ENCODE measurements around the gene NME4.
"Not testable (repeated sequence)": the region's sequence is repeated elsewhere in the genome, so short reads cannot be mapped to it uniquely, and the experiment has no call there.

The NME4 gene

DNA sequence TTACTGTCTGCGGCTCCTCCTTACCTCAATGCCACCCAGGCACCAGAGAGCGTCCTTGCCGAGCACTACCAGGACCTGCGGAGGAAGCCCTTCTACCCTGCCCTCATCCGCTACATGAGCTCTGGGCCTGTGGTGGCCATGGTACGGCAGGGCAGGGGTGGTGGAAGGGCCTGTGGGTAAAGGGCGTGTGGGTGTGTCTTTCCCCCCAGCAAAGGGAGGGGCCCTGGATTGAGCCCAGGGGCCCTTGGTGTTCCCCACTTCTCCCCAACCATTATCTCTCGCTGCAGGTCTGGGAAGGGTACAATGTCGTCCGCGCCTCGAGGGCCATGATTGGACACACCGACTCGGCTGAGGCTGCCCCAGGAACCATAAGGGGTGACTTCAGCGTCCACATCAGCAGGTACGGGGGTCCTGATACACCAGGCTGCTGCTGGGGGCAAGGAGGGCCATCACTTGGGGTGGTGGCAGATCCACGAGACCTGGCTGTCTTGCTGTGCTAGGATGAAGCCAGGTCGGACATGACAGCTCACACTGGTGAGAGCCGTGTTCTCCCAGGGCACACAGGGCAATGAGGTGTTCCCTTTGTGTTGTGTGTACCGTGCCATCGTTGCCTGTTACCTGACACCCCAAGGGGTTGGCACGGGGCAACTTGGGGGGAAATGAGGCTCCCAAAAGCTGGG, 2.5 kb downstream of the NME4 start:
- DNase-seq, result peak; percentile 95

DNA sequence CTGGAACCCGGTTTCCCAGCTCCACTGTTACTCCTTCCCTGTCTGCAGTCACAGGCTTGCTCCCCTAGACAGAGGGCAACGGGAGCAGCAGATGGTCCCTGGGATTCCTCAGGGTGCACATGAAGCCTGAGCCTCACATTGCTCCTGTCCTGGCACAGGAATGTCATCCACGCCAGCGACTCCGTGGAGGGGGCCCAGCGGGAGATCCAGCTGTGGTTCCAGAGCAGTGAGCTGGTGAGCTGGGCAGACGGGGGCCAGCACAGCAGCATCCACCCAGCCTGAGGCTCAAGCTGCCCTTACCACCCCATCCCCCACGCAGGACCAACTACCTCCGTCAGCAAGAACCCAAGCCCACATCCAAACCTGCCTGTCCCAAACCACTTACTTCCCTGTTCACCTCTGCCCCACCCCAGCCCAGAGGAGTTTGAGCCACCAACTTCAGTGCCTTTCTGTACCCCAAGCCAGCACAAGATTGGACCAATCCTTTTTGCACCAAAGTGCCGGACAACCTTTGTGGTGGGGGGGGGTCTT, 3.1 kb downstream of the NME4 start:
- peak; percentile 58 for DNase-seq

DNA sequence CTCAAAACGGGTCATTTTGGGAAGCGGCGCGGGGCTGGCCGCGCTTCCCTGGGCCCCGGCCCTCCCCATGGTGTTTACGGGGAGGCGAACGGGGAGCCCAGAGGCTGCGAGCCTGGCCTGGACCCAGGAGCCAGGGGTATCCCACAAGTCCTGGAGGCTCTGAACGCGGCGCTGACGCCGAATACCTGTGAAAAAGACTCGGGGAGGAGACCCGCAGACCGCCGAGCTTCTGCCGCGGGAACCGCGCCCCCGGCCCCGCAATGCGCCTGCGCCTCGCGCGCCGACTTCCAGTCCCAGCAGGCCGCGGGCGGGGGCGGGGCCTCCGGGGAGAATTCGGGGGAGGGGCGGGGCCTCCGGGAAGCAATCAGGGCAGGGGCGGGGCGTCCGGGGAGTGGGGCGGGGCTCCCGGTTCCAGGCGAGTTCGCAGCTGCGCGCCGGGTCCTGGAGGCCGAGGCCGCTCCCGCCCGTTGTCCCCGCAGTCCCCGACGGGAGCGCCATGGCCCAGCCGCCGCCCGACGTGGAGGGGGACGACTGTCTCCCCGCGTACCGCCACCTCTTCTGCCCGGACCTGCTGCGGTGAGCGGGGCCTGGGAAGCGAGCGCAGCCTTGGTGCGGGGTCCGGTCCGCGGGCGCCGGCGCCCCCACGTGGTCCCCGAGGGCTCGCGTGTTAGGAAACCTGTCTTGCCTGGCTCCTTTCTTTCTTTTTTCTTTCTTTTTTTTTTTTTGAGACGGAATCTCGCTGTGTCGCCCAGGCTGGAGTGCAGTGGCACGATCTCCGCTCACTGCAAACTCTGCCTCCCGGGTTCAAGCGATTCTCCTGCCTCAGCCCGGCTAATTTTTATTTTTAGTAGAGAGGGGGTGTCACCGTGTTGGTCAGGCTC, 4.7 kb downstream of the NME4 start, which contains the start of gene DECR2:
Gene DECR2 (plus strand): TSS at position 418 of the 881 bp plus-strand sequence. CDS start 79 bp downstream, at position 497.
- DNase-seq, result peak; percentile 88

DNA sequence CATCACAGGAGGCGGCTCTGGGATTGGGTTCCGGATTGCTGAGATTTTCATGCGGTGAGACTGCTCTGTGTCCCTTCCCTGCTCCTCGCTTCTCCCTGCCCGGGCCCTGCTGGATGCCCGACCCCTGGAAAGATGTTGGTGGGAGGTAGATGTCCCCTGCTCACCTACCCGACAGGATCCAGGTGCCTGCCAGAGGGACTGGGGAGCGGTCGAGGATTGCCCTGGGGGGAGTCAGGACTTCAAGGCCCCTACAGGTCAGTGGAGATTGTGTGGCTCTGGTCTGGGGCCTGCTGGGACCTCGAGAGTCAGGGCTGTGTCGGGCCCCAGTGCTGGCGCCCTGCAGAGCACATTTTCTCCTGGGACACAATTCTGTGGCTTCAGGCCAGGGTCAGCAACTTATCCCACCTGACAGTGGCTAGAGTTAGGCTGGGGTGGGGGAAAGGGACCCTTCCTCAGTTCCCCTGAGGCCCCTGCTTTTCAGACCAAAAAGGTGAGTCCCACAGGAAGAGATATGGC, 8.0 kb downstream of the NME4 start:
- no peak for DNase-seq

DNA sequence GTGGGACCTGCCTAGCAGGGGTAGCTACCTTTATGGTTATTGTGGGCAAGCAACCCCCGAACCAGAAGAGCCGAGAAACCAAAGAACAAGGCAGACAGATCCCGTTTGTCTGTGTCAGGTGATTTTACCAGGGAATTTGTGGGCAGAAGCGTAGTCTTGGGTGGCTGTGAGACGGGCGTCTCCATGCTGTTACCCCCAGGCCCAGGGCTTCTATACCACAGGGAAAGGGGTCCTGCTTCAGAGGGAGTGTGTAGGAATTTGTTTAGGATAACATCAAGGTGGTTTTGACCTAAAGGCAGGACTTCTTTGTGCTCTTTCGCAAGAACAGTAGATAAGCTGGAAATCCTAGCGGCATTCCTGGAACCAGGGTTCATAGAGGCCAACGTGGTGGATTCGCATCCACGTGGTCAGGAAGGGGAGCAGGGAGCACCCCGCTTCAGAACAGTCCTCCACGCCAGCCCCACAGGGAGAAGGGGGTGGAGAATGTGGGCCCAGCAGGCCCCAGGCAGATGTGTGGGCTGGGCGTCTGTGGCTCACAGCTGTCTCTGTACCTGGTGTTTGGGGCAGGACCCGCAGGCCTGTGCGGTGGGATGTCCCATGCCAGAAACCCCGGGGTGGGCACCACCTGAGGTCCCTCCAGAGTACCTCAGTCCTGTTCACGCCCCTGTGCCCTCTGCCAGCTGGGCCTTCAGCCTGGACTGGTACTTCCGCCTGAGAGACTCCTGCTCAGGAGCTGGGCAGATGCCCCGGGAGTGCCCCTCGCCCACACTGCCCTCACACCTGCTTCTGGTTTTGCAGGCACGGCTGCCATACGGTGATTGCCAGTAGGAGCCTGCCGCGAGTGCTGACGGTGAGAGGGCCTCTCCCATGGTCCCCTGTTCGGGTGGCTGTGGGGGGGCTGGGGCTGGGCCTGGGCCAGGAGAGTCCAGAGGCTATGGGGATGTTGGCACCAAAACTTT, 8.8 kb downstream of the NME4 start:
- DNase-seq, result no peak

DNA sequence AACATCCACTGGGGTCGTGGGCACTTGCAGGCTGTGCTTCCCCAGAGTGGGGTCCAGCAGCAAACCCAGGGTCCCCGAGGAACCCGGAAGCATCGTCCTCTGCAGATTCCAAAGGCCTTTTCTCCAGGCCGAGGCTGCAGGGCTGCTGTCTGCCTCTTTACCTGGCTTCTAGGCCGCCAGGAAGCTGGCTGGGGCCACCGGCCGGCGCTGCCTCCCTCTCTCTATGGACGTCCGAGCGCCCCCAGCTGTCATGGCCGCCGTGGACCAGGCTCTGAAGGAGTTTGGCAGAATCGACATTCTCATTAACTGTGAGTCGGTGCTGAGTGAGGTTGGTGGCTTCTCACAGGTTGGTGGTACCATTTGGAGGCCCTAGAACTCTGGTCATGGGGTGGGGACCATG, 10.3 kb downstream of the NME4 start:
- DNase-seq, result no peak

DNA sequence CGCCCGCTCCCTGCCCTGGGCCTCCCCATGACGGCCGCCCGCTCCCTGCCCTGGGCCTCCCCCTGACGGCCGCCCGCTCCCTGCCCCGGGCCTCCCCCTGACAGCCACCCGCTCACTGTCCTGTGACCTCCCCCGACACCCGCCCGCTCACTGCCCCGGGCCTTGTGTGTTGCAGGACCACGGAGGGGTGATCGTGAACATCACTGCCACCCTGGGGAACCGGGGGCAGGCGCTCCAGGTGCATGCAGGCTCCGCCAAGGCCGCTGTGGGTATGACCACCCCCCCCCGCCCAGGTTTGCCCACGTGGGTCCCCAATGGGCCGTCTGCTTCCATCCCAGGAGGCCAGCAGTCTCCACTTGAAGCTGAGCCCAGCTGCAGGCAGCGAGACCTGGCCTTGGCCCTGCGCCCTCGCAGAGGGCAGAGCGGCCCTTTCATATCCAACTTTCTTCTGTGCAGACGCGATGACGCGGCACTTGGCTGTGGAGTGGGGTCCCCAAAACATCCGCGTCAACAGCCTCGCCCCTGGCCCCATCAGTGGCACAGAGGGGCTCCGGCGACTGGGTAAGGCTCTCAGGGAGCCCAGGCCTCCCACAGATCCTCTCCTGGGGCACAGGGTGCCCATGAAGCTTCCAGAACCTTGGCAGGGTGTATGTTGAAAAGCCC, 13.6 kb downstream of the NME4 start:
- DNase-seq, result no peak

DNA sequence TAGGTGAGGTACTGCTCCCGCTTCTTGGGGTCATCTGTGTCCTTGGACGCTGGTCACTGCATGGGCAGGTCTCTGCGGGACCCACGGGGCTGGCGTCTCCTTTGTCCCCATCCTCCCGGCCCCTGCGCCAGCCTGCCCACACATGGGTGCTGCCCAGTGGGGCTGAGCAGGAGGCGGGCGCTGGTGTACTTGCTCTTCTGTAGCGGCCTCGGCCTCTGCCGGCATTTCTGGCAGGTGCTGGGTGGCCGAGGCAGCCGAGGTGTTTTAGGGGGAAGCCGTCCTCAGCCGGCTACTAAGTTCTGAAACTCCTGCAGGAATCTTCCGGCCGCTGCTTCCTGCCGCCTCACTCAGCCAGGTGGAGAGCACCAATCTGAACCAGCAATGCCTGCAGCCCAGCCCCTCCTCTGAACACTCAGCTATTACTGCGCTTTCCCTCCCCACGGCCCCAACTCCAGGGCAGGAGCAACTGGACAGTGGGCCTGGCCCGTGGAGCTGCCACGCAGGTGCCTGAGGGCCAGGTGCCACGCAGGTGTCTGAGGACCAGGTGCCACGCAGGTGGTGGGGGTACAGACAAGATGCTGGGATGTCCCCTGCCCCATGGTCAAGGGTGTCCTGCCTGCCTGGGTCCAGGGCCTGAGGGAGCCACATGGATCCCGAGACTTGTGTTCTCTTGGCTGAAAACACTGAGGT, 14.7 kb downstream of the NME4 start:
- DNase-seq, result no peak

DNA sequence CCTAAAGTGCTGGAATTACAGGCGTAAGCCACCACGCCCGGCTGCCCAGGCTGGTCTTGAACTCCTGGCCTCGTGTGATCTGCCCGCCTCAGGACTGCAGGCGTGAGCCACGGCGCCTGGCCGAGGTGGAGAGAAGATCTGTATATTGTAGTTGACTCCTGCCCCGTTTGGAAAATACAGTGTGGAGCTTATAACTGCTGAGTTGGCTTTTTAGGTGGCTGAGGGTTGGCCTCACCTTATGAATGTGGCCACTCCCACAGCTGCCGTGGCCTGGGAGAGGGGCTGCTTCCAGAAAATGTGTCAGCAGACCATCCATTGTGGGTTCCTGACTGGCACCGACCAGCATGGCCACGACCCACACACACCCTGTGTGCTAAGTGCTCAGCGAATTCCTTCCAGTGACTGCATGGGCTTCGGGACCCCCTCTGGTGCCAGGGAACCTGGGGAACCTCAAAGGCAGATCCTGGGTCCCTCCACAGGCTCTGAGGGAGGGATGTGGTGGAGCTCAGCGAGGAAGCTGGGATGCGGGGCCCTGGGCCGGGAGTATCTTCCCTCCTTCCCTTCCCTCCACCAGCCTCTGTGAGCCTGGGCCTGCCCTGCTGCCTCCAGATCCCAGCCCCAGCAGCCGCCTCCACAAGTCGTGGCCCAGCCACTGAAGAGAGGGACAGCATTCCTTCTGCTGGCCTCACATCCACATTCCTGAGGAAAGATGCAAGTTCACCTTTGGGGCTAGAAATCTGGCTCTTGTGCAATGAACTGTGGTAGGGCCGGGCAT, 17.6 kb downstream of the NME4 start:
- DNase-seq, result no peak

DNA sequence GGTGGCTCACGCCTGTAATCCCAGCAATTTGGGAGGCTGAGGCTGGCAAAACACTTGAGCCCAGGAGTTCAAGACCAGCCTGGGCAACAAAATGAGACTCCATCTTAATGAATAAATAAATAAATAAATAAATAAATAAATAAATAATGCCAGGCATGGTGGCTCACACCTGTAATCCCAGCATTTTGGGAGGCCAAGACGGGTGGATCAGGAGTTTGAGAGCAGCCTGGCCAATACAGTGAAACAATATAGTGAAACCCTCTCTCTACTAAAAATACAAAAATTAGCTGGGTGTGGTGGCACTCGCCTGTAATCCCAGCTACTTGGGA, 18.1 kb downstream of the NME4 start:
- not testable (repeated sequence) for DNase-seq

DNA sequence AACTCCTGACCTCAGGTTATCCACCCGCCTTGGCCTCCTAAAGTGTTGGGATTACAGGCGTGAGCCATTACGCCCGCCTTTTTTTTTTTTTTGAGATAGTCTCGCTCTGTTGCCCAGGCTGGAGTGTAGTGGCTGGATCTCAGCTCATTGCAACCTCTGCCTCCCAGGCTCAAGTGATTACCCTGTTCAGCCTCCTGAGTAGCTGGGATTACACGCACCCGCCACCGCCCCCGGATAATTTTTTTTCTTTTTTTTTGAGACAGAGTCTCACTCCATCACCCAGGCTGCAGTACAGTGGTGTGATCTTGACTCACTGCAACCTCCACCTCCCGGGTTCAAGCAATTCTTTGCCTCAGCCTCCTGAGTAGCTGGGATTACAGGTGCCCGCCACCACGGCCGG, 25.2 kb downstream of the NME4 start:
- not testable (repeated sequence) for DNase-seq

DNA sequence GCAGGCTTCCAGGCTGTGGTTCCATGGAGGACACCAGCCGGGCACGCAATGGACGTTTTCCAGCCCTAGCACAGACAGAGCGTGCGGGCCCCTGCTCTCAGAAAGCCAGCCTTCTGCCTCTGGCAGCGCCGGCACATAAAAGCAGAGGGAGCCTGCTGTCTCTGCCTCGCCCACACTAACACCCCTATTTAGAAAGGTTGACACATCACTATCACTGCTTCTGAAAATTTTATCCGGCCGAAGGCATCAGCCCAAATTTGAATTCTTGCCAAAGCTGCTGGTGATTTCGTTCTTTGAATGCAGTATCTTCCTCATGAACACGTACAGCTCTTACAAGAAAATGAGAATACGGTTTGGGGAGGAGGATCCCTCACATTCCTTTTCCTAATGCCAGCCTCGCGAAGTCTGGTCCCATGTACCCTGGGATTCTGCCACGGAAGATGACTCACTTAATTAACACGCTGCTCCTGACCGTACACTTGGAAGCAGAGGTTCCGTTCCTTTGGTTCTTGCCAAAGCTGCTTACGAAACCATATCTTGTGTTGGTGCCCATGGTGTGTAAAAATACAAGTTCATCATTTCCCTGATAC, 27.1 kb downstream of the NME4 start:
- DNase-seq, result peak; percentile 69

DNA sequence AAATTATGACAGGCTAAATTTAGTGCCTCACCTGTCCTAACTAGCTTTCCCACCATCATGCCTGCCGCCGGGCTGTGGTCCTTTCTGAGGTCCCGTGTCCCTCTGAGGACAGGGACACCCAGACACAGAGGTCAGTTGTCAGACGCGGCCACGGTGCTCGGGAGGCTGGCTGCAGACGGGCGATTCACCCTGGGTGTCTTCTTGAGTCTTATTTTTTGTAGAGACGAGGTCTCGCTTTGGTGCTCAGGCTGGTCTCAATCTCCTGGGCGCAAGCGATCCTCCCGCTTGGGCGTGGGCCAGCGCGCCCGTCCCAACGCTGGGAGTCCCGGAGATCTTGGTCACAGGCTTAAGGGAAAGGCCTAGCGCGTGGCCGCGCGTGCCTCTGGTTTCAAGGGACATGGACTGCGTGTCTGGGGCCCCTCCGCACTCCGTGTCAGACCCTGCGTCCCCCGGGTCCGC, 27.7 kb downstream of the NME4 start:
- peak; percentile 66 for DNase-seq

DNA sequence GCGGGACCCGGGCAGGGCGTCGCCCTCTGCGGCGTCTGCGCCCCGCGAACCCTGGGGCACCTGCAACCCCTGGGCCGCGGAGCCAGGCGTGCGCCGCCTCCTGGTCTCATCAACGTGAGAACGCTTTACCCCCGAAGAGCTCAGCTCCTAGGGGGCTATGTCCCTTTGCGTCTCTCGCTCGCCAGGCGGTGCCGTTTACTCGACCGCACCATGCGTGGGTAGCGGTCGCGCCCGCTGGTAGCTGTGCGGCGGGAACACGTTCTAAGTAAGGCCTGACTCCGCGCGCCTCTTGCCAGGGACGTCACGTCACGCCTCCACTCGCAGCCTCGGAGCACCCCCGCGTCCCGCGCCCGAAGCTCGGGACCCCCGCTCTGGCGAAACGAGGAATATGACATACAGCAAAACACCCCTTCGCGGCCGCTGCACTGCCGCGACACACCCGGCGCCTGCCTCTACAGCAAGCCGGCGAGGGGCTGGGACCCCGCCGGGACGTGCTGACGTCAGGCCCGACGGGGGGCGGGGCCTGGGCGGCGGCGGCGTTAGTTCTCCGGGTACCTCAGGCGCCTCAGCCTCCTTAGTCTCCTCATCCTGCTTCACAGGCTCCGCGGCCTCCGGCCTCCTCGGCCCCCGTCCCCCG, 28.2 kb downstream of the NME4 start, which contains the start of gene RAB11FIP3:
Gene RAB11FIP3 (plus strand): TSS at position 568 of the 637 bp plus-strand sequence. CDS start 358 bp downstream, outside the sequence.
- DNase-seq, result peak; percentile 82

DNA sequence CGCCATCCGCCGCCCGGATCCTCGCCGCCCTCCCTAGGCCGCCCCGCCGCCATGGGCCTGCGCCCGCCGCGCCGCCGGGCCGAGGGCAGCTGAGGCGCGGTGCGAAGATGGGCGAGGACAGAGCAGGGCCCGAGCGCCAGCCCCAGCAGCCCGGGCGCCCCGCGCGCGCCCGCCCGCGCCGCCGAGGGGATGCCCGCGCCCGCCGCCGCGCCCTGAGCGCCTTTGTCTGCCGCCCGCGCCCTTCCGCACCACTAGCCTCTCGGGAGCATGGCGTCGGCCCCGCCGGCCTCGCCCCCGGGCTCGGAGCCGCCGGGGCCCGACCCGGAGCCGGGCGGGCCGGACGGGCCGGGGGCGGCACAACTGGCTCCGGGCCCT, 28.7 kb downstream of the NME4 start:
- DNase-seq, result no peak

DNA sequence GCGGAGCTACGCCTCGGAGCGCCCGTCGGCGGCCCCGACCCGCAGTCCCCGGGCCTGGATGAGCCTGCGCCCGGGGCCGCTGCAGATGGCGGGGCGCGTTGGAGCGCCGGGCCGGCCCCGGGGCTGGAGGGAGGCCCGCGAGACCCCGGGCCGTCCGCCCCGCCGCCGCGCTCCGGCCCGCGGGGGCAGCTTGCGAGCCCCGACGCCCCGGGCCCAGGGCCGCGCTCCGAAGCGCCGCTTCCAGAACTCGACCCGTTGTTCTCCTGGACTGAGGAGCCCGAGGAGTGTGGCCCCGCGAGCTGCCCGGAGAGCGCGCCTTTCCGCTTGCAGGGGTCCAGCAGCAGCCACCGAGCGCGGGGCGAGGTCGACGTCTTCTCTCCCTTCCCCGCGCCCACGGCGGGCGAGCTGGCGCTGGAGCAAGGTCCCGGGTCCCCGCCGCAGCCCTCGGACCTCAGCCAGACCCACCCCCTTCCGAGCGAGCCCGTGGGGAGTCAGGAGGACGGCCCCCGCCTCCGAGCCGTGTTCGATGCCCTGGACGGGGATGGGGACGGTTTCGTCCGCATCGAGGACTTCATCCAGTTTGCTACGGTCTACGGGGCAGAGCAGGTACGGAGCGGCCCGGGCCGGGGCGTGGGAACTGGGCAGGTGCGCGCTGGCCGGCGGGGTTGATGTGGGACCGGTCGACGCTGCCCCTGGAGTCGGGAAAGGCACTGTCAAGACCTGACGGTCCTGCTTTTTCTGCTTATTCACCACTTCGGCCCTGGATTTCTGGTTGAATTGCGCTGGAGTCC, 29.3 kb downstream of the NME4 start:
- no peak for DNase-seq

DNA sequence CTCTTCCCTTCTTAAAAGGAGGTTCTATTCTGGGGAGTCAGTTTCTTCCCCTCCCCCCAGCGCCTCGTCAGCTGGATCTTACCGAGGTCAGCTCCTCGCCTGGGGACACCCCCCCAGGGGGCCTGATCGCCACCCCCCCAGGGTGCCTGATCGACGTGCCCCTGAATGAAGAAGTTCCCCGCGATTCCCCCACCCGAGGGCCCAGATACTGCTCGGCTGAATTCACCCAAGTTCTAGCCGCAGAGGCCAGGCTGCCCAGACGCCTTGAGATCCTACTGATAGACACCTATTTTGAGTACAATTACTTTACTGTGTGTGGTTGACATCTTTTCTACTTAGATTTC, 29.9 kb downstream of the NME4 start:
- DNase-seq, result no peak

DNA sequence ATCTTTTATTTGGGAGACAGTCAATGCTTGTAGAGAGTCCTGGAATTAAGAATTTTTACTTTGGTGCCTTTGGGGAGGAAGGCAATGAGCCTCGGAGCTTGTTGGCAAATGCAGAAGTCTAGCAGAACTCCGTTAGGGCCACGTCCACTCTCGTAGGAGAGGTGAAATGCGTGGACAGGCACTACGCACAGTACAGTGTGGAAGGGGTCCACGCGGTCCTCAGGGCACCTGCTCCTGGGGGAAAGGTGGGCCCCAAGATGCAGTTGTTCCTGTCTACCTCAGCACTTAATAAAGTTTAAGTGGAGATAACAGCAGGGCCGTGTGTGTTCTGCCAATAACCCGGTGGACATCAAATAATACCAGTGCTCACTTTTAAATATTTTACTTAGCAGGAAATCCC, 30.3 kb downstream of the NME4 start:
- no peak for DNase-seq

DNA sequence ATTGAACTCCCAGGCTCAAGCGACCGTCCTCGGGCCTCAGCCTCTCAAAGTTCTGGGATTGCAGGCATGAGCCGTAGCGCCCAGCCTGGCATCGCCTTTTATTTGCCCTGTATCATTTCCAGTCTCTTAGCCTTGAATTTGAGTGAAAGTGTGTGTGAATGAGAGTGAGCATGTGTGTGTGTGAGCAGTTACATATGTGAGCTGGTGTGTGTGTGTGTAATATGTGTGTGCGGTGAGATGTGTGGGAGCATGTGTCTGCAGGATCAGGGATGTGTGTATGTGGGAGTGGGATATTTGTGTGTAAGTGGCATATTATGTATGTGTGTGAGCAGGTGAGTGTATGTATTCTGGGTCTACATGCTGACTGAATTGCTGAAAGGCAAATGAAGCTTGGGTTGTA, 33.9 kb downstream of the NME4 start:
- no peak for DNase-seq

All from hematopoietic multipotent progenitor cell treated with erythropoietin and hydrocortisone succinate and interleukin-3 and kit ligand, for 8 days (in vitro differentiated cells).